HG03521 (cell line): ENCODE measurements around the gene PFKFB2.

Experiments
- ATAC-seq: cut with Tn5 transposase; IDR thresholded peaks from one replicate; pipeline ENCODE4 v1.9.1; 2021; ENCODE audit warnings: mild to moderate bottlenecking, moderate library complexity; ENCODE audit not compliant: unreplicated experiment

The PFKFB2 gene

DNA sequence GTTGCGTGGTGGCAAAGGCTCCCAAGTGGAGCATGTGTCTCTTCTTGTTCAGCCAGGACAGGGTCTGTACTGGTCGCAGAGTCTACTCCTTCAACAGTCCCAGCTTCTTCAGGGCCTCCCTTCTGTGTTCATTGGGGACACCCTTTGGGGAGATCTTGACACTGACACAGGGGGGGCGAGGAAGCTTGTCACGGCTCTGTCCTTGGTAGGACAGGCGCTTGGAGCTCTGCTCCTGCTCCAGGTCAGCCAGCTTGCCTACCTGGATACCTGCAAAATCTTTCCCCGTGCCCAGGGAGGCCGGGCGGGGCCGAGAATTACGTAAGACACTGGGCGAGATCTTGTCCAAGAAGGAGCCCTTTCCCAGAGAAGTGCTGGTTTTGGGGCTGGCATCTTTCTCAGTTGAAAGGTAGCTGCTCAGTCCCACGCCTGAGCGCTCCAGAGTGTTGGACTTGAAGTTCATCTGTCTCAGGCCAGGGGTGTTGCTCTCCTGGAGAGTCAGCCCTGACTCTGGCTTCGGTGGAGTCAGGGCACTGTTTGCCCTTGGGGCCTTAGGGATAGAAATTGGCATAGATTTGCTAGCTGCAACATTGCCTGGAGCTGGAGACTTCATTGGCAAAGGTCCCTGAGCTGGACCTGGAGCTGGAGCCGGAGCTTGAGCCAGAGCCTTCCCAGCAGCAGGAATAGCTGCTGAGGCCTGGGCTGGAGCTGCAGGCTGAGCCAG is 31.0 kb upstream of the PFKFB2 start:
- ATAC-seq: no peak

DNA sequence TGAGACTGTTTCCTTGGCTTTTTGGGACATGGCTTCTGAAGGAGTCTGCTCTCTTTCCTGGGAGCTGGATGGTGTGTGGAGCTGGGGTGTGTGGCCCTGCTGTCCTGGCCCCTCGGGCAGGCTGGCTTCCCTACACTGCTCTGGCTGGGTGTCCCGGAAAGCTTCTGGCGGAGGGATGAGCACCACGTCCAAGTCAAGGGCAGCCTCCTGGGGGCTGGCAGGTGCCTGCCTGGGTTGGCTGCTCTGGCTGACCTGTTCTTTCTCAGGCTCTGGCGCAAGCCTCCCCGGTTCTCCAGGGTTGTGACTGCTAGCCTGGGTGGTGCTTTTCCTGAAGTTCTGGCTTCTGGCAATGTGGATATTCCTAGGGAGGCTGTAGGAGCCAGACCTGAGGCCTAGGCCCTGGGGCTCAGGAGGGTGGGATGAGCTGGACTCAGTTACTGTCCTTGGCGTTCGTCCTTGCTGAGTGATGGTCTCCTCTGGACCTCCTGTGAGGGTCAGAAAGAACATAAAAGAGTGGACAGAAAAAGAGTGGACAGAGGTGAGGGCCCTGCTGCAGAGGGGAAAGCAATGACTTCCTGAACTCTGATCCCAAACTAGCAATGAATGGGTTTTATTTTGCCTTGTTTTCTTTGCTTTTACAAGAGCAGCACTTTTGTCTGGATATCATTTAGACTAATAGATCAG is 29.9 kb upstream of the PFKFB2 start:
- no peak for ATAC-seq

DNA sequence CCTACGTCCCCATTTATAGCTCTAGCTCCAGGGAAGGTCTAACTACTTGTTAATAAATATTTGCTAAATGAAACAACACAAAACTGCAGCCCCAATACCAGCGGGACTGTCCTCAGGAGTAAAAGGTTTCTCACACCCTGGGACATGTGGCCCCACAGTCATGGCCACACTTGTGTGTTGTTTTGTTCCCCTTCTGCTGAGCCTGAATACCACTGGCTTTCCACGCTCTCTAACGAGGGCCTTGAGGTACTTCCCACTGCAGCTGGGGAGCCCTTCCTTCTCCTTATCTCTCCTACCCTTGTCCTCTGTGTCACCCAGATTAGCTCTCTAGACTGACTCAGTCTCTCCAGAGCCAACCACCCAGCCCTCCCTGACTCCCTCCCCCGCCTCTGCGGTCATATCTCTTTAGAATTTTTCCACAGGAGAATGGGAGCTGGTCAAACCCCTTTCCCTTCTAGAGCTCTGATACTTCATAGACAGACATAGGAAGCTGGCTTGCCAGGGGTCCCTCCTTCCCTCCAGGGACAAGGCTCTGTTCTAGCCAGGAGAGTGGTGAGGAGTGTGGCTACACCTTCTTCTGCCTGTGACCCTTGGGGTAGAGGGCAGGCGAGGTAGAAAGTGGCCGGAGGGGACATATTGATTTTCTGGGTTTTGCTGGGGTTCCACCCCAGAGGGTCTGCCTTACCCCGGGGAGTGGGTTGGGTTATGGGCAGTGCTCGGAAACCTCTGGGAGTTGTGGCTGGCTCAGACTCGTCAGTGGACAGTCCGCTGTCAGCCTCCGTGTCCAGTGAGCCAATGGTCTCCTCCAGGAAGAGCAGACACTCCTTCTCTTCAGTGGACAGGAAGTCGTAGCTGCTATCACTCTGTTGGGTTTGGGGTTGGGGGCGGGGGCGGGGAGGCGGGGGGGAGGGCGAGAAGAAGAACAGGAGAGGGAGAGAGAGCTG is 28.6 kb upstream of the PFKFB2 start:
- no peak for ATAC-seq

DNA sequence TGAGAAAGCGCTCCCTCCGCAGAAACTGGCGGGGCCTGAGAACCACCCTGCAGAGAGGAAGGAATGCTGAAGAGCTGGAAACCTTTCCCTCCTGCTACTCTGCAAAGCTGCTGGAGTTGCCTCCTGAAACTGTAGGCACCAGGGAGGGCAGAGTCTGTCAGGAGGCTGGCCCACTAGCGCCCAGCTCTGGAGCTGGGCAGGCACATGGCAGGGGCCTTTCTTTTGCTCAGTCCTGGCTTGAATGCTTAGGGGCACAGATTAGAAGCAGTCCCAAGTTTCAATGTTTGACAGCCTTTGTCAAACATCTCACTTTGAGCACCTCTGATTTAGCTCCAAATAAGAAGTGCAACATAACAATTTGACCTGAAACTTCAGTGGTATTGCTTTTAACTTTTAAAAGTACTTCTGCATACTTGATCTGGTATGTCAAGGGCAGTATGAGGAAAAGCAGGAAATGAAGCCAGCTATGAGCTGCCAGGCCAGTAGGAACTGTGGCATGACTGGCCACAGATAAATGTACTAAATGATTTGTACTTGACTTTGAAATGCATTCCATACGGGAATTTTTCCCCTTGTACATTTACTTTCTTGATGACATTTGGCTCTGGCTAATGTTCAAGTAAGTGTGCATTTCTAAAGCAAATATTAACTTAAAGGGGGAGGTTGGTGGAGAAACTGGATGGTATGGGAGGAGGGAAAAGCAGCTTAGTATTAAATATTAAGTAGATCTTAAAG is 27.8 kb upstream of the PFKFB2 start:
- ATAC-seq: no peak

DNA sequence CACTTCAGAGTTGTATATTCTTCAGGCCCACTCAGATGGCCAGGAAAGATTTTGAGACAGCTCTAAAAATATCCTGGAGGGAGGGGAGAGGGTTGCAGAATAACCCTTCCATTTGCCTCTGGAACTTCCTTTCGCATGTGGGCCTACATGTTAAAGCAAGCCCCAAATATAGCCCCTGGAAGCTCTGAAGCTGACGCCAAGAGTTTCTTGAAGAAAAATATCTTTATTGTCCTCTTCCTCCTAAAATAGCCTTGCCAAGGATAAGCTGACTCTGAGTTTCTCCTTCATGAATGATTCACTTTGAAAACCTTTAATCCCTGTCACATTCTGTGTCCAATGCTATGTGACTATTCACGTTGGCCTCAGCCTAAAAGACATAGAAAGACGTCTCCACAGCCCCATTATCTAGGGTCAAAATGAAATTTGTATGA is 27.0 kb upstream of the PFKFB2 start:
- no peak for ATAC-seq

DNA sequence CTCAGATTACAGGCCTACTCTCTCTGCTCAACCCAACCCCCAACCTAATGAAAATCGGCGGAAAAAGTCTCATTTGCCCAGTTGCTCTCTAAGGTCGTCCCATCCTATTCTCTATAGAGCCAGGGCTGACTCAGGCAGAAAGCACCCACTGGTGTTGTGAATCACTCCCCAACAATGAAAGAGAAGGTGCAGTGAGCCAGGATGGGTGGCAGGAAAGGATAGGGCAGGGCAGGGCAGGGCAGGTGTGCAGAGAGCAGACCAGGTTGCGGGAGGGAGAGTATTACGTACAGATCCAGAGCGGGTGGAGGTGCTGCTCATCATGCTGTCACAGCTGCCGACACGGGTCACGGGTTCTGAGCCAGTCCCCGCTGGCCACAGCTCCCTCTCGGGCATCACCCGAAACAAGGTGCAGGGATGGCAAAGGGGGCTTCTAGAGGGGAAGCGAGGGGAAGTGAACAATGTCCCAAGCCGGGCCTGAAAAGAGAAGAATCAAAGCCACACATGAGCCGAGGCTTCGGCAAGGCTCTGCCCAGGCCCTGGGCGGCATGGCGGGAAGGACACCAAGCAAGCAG is 25.8 kb upstream of the PFKFB2 start:
- no peak for ATAC-seq

DNA sequence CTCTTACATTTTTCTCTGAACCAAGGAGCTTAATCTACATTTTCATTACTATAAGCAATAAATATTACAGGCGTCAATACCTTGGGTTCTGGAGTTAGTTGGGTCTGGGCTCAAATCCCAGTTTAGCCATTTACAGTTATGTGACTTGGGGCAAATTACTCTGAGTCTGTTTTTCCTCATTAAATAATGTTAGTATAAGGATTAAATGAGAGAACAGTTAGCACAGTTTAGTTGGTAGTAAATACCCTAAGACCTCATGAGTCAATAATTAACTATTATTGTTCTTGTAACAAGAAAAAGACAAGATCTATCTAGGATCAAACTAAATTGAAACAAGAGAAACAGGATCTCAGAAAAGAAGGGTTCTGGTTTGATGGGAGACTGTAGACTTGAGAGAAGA is 25.2 kb upstream of the PFKFB2 start:
- no peak for ATAC-seq

DNA sequence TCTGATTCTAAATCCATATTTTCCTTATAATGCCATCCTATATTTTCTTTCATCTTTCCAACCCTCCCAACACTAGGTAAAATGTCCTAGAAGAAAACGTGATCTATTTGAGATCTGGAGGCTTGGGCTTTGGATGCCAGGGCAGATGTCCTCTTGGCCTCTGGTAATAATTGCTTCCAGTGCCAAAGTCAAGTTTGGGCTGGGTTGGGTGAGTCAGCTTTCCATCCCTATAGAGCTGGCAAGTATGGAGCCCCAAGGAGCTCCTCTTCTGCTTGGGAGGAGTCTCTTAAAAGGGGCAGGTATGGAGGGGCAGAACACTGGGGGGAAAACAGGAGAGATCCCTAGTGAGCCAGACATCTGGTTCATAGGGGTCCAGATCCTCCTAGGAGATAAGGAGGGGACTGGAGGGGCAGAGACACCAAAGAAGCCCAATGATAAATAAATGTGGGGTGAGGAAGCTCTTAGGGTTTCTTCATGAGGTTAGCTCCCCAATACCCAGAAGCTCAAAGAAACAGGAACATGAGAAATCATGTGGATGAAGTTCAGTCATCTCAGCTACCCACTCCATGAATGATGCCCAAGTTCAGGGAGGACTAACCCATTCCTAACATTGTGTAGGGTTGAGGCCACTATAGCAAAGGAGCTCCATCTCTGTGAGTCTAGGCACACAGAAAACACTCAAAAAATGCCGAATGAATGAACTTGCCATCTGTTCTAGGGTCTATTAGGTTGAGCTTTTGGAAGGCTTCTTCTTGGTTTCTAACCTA is 24.0 kb upstream of the PFKFB2 start:
- ATAC-seq: no peak

DNA sequence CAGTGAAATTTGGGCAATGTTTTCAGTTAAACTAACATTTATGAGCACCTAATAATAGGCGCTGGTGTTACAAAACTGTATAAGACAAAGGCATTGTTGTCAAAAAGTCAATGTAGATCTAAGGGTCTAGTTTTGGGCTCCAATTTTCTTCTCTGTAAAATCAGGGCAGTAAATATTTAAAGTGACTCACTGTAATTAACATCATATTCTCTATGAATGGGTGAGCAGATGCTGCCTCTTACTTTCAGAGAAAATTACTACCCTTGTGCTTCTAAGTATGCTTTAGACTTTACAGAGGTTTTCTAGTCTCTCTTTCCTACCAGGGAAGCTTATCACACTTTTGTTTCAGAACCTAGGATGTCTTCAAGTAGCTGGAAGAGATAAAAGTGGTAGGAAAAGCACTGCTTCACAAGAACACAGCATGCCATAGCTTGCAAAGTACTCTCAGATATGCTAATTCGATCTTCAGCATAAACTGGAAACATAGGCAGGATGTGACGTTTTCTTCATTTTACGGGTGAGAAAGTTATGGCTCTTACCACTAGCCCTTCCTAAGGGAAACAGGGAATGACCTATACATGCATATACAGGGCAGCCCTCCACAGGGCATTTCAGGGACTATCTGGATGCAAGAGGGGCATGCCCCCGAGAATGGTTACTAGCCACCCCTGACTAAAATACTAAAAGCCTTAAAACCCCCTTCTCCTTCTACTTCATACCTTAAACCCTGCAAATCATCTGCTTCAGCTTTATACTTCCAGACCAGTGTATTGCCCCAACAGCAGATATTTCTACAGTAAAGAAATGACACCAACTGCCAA is 23.2 kb upstream of the PFKFB2 start:
- no peak for ATAC-seq

DNA sequence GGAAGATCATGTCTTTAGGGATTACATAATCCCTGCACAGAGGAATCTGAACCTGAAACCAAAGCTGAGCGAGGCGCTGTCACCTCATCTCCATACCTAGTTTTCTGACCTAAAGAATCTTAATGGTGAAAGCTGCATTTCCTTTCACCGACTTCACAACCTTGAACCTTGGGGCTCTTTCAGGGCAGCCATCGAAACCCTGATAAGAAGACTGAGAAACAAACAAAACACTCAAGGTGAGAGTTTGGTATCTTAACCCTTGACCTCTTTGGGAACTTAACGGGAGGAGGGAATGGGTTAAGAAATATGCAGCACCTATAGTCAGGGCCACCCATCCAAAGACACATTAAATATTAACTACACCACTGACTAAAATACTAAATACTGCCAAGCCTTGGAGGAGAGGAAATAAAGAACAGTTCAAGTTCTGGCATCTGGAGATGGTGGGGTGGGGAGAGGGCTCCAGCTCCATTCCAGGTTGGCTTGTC is 22.5 kb upstream of the PFKFB2 start:
- no peak for ATAC-seq

DNA sequence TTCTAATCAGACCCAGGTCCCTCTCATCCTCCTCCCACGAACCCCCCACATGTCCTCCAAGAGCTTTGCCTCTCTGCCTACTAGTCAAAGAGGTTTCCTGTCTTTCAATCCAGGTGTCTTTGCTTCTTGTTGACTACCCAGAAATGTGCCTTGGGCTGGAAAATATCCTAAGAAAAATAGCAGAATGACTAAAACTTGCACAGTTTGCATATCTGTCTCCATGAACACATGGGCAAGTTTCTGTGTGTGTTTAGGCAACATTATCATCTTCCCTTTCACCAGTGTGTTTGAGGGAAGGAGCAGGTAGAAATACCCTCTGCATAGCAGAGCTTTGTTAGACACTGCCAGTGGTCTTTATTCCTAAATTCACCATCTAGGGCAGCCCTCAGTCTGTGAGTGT is 22.1 kb upstream of the PFKFB2 start:
- ATAC-seq: no peak

DNA sequence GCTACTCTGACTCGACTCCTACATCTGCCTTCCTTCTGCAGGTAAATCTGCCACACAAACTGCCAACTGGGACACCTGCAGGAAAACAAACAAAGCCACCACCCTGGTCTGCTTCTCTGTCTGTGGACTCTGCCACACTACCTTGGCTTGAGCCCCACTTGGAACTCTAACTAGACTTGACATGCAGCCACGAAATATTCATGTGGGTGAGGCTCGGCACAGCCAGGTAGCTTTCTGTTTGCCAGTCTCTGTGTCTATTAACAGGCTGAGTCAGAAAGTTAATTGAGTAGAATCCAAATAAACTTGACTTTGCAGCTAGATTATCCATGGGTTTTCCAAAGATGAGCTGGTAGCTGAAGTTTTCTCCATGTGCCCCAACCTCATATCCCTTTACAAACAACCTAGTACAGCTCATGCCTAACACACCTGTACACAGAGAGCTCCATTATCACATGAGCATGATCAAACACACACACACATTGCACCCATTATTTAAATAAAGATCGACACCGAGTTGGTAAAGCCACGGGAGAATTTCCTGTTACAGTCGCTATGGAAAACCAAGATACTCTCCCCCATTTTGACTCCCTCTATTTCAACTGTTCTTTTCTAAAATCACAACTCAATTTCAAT is 21.3 kb upstream of the PFKFB2 start:
- ATAC-seq: no peak

DNA sequence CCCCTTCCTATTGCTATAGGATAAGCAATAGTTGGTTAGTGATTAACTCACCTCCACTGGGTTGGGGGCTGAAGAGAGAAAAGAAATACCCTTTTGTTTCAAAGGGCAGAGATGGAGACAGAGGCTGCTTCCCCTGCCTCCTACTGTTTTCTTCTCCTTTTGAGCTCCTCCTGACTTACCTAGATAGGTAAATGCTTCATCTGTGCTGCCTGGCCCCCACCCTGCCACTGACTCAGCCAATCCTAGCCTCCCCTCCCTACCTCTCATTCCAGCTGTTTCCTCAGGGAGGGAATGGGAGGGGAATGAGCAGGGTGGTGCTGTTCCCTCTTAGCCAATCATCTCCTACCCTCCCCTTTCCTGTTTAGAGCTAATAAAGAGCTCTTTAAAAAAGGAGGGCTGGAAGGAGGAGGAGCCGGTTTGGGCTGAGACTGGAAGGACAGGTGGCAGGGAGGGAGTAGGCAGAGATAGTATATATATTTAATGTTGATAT is 20.5 kb upstream of the PFKFB2 start, which contains the start of gene C1orf116:
Gene C1orf116 (minus strand): TSS at position 229 of the 490 bp plus-strand sequence. CDS start 5,158 bp downstream, outside the sequence.
- no peak for ATAC-seq

DNA sequence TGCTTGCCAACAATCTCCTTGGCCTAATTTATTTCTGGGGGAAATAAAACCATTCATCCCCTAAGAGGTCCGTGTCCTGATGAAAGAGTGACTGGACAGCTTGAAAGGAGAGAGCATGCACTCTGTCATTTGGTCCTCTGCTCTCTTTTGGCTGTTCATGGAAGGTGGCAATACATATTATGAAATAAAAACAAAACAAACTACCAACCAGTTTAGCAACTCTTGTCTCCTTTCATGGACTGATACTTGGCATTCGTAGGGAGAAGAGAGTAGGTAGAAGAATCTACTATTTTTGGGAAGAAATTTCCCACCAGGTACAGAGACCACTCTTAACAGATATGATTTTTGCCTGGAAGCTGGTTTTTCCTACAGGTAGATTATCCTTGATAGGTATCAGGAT is 19.8 kb upstream of the PFKFB2 start:
- ATAC-seq: no peak

DNA sequence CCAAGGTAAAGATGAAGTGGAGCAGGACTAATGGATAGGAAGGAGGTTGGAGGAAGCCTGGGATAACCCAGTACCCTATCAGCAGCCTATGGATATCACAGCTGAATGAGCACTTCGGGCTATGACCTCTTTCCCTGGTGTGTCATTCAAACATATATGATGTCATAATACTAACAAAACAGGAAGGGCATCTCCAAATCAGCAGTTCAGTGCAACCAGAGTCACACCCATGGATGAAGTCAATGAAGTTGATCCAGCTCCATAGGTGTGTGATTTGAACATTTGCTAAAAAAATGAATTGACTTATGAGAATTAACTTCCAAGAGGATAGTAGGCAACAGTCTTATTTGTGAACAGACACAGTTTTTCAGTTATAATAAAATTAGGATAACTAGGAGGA is 18.9 kb upstream of the PFKFB2 start:
- no peak for ATAC-seq

DNA sequence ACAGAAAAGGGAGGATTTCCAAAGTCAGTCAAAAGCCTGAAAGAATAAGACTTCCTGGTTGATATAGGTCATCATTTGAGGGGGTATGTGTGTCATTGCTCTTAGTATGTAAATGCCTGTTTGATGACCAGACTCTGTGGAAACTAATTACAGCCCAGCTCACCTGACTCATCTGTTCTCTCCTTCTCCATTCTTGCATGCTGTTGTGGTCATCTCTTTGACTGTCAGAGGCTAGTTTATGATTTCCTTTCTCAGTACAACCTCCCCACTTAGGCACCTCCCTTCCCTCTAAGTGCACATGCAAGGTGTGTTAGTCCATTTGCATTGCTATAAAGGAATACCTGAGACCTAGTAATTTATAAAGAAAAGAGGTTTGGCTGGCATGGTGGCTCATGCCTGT is 18.1 kb upstream of the PFKFB2 start:
- ATAC-seq: peak; percentile 50

DNA sequence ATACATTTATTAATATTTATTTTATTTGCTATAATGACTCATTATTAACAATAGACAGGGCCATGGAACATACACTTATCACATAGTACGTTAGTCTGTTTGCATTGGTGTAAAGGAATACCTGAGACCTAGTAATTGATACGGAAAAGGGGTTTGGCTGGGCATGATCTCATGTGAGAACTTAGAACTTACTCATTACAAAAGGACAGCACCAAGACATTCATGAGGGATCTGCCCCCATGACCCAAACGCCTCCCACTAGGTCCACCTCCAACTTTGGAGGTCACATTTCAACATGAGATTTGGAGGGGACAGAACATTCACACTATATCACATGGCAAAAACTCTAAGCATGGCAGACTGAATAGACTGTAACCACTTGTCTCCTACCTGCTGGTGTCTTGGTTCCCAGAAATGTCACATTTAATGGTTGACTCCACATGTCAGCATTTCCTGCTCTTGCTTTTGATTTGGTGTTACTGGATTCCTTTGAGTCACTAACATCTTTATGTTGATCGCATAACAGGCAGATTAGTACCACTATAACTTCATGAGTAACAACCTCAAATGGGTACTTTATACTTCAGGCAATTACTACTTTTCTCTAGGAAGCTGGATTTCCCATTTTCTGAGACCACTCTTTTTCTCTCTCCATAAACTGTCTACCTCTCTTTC is 17.1 kb upstream of the PFKFB2 start:
- ATAC-seq: no peak
